Natural killer cell treated with Interleukin-12 subunit alpha and Interleukin-12 subunit beta and Interleukin-15 and Interleukin-18, amount 100 ng/mL, for 72 hours (primary cell): ENCODE data around the gene PAK6. TPM values are rescaled to one million over a fixed set of nuclear protein-coding genes. Genes with fewer than 3 reads are reported as not detected.

ENCODE experiments used
- ATAC-seq, 2 donors: fragments of 150-1000 bp; cut with Tn5 transposase in 1 of 2; sonication (Bioruptor Pico), chemical (Tn5 transposase) in 1 of 2; 2 replicates each; pipeline ENCODE4 v1.10.0; 2021
- DNase-seq: peaks from one replicate; pipeline ENCODE4 v3.0.0; 2022; ENCODE audit warnings: low spot score
- H3K27ac Mint-ChIP-seq, 2 donors: 1 replicate in 1 of 2; 2 replicates in 1 of 2; pipeline ENCODE4 v1.8.0; 2022; ENCODE audit warnings: mixed read lengths in 2 of 2, mild to moderate bottlenecking in 1 of 2, moderate library complexity in 1 of 2
- H3K27me3 Mint-ChIP-seq, 2 donors: 1 replicate in 1 of 2; 2 replicates in 1 of 2; pipeline ENCODE4 v1.8.0; 2022; ENCODE audit warnings: mixed read lengths in 2 of 2
- H3K36me3 Mint-ChIP-seq: one replicate; pipeline ENCODE4 v1.8.0; 2022; ENCODE audit warnings: mixed read lengths
- H3K4me1 Mint-ChIP-seq, 2 donors: 1 replicate in 1 of 2; 2 replicates in 1 of 2; pipeline ENCODE4 v1.8.0; 2022; ENCODE audit warnings: low read depth in 2 of 2, mixed read lengths in 2 of 2, mild to moderate bottlenecking in 1 of 2
- H3K4me3 Mint-ChIP-seq: one replicate; pipeline ENCODE4 v1.8.0; 2022; ENCODE audit warnings: mixed read lengths
- H3K9me3 Mint-ChIP-seq: 2 replicates; pipeline ENCODE4 v1.8.0; 2022; ENCODE audit warnings: mixed read lengths
- total RNA-seq, 2 donors: library from RNA; stranded (reverse); gene quantifications; one replicate each; pipeline ENCODE4 v1.2.3, GENCODE V29; 2022

Gene PAK6
- total RNA-seq, 2 donors from 2014 or later: 1.9 to 2.9 TPM

GRCh38 chr15:40302288-40302886 is 63.5 kb downstream of the PAK6 start:
- Mint-ChIP-seq H3K9me3 (no peaks in the 10 kb centered on the region), H3K4me1 (peaks cover 18 to 27% of the 10 kb centered on the region in 2 donors), H3K27me3 (no peaks in the 10 kb centered on the region), H3K27ac (no peak overlapping the region), H3K36me3 (peaks cover 14% of the 10 kb centered on the region), H3K4me3 (no peak overlapping the region)
- ATAC-seq: no peak
- DNase-seq: no peak

- H3K4me1 Mint-ChIP-seq: peaks cover 18 to 27% of the 10 kb centered on the region in 2 donors
- H3K9me3 Mint-ChIP-seq: no peaks in the 10 kb centered on the region
- ATAC-seq (no peak), DNase-seq (peak; percentile 22)
- peaks cover 14% of the 10 kb centered on the region for H3K36me3 Mint-ChIP-seq
- H3K4me3 Mint-ChIP-seq: no peak overlapping the region
- H3K27ac Mint-ChIP-seq: no peak overlapping the region
- H3K27me3 Mint-ChIP-seq: no peaks in the 10 kb centered on the region
These were observed 64.1 kb downstream of the PAK6 start for GRCh38 chr15:40302981-40303380.

- Mint-ChIP-seq H3K4me3 (no peak overlapping the region), H3K27me3 (no peaks in the 10 kb centered on the region), H3K36me3 (peaks cover 14% of the 10 kb centered on the region), H3K27ac (peak overlapping the region in 1 of 2 donors; percentile 76), H3K4me1 (peaks cover 22 to 29% of the 10 kb centered on the region in 2 donors), H3K9me3 (no peaks in the 10 kb centered on the region)
- DNase-seq (peak; percentile 34), ATAC-seq (no peak)
These were observed 64.7 kb downstream of the PAK6 start for GRCh38 chr15:40303576-40303975.

- Mint-ChIP-seq H3K4me3 (no peak overlapping the region), H3K27ac (no peak overlapping the region), H3K36me3 (peaks cover 6% of the 10 kb centered on the region), H3K9me3 (no peaks in the 10 kb centered on the region), H3K4me1 (peaks cover 39 to 41% of the 10 kb centered on the region in 2 donors), H3K27me3 (no peaks in the 10 kb centered on the region)
- ATAC-seq (no peak), DNase-seq (peak; percentile 10)
These were observed 66.4 kb downstream of the PAK6 start for GRCh38 chr15:40305281-40305680.

GRCh38 chr15:40306371-40306770 is 67.5 kb downstream of the PAK6 start:
- Mint-ChIP-seq H3K4me1 (peaks cover 39 to 44% of the 10 kb centered on the region in 2 donors), H3K36me3 (no peaks in the 10 kb centered on the region), H3K27me3 (no peaks in the 10 kb centered on the region), H3K4me3 (peak overlapping the region; percentile 87), H3K9me3 (no peaks in the 10 kb centered on the region), H3K27ac (peak overlapping the region; percentile 92 to 96)
- peak; percentile 57 for DNase-seq
- ATAC-seq: no peak

GRCh38 chr15:40306908-40307307 is 68.0 kb downstream of the PAK6 start:
- ATAC-seq (peak in 1 of 2 donors; percentile 11), DNase-seq (peak; percentile 51)
- peak overlapping the region; percentile 92 to 96 for H3K27ac Mint-ChIP-seq
- H3K27me3 Mint-ChIP-seq: no peaks in the 10 kb centered on the region
- H3K9me3 Mint-ChIP-seq: no peaks in the 10 kb centered on the region
- H3K36me3 Mint-ChIP-seq: no peaks in the 10 kb centered on the region
- H3K4me3 Mint-ChIP-seq: peak overlapping the region; percentile 87
- peaks cover 39 to 44% of the 10 kb centered on the region in 2 donors for H3K4me1 Mint-ChIP-seq

- Mint-ChIP-seq H3K9me3 (no peaks in the 10 kb centered on the region), H3K27me3 (no peaks in the 10 kb centered on the region), H3K27ac (peak within 1 kb of the TSS; percentile 92 to 96), H3K4me1 (peaks cover 45 to 47% of the 10 kb centered on the region in 2 donors), H3K36me3 (no peaks in the 10 kb centered on the region), H3K4me3 (peak within 1 kb of the TSS; percentile 87)
- DNase-seq: peak; percentile 72
- ATAC-seq: peak; percentile 81 to 85
These were observed 68.8 kb downstream of the PAK6 start, which contains the start of gene PLCB2 for GRCh38 chr15:40307421-40308211. Gene PLCB2, minus strand, starts transcription at chr15:40307935. Its CDS starts 263 bp downstream, at chr15:40307672.

GRCh38 chr15:40309344-40309862 is 70.5 kb downstream of the PAK6 start:
- peak overlapping the region; percentile 92 to 96 for H3K27ac Mint-ChIP-seq
- DNase-seq (no peak), ATAC-seq (no peak)
- no peaks in the 10 kb centered on the region for H3K36me3 Mint-ChIP-seq
- H3K4me1 Mint-ChIP-seq: peaks cover 52 to 53% of the 10 kb centered on the region in 2 donors
- H3K27me3 Mint-ChIP-seq: no peaks in the 10 kb centered on the region
- peak overlapping the region; percentile 87 for H3K4me3 Mint-ChIP-seq
- no peaks in the 10 kb centered on the region for H3K9me3 Mint-ChIP-seq

GRCh38 chr15:40310001-40310959 is 71.4 kb downstream of the PAK6 start:
- H3K4me3 Mint-ChIP-seq: peak overlapping the region; percentile 87
- H3K36me3 Mint-ChIP-seq: no peaks in the 10 kb centered on the region
- peak; percentile 74 for DNase-seq
- peaks cover 47 to 50% of the 10 kb centered on the region in 2 donors for H3K4me1 Mint-ChIP-seq
- no peaks in the 10 kb centered on the region for H3K9me3 Mint-ChIP-seq
- H3K27ac Mint-ChIP-seq: peak overlapping the region; percentile 92 to 96
- peak; percentile 35 to 43 for ATAC-seq
- H3K27me3 Mint-ChIP-seq: no peaks in the 10 kb centered on the region

- no peak overlapping the region for H3K4me3 Mint-ChIP-seq
These were observed 72.1 kb downstream of the PAK6 start for GRCh38 chr15:40310993-40311392.

GRCh38 chr15:40312370-40313158 is 73.7 kb downstream of the PAK6 start:
- DNase-seq: peak; percentile 55
- no peaks in the 10 kb centered on the region for H3K9me3 Mint-ChIP-seq
- H3K36me3 Mint-ChIP-seq: no peaks in the 10 kb centered on the region
- H3K27me3 Mint-ChIP-seq: no peaks in the 10 kb centered on the region
- ATAC-seq: no peak
- H3K4me1 Mint-ChIP-seq: peaks cover 43 to 45% of the 10 kb centered on the region in 2 donors
- H3K4me3 Mint-ChIP-seq: no peak overlapping the region
- H3K27ac Mint-ChIP-seq: no peak overlapping the region

More at GRCh38 chr15:40310993-40311392, 72.1 kb downstream of the PAK6 start:
- peak overlapping the region in 1 of 2 donors; percentile 39 for H3K27ac Mint-ChIP-seq
- H3K27me3 Mint-ChIP-seq: no peaks in the 10 kb centered on the region
- H3K4me1 Mint-ChIP-seq: peaks cover 52 to 55% of the 10 kb centered on the region in 2 donors
- H3K9me3 Mint-ChIP-seq: no peaks in the 10 kb centered on the region
- H3K36me3 Mint-ChIP-seq: no peaks in the 10 kb centered on the region
- ATAC-seq: no peak
- DNase-seq: peak; percentile 13

- peak overlapping the region; percentile 65 to 76 for H3K27ac Mint-ChIP-seq
- no peaks in the 10 kb centered on the region for H3K9me3 Mint-ChIP-seq
- H3K4me3 Mint-ChIP-seq: peak overlapping the region; percentile 67
- peaks cover 38 to 40% of the 10 kb centered on the region in 2 donors for H3K4me1 Mint-ChIP-seq
- no peaks in the 10 kb centered on the region for H3K27me3 Mint-ChIP-seq
- DNase-seq (peak; percentile 63), ATAC-seq (peak in 1 of 2 donors; percentile 63)
- H3K36me3 Mint-ChIP-seq: no peaks in the 10 kb centered on the region
These were observed 74.9 kb downstream of the PAK6 start for GRCh38 chr15:40313531-40314398.
